Fibroblast of lung (primary cell): ENCODE measurements around the gene NOS3. TPM values are rescaled to one million over a fixed set of nuclear protein-coding genes. Genes with fewer than 3 reads are reported as not detected.
"Not testable (repeated sequence)": the region's sequence is repeated elsewhere in the genome, so short reads cannot be mapped to it uniquely, and the experiment has no call there.

Source experiments
- DNase-seq, 2 donors: peaks; one replicate each; pipeline versions ENCODE4 v3.0.0 to v3.0.0-alpha.2; 2010; ENCODE audit warnings: low read depth in 2 of 2
- H2AFZ ChIP-seq: 2 replicates; pipeline ENCODE4 v1.5.1; 2012; ENCODE audit warnings: low read length, control low read depth, inconsistent platforms
- H3K27ac ChIP-seq: 2 replicates; pipeline ENCODE4 v1.5.1; 2011; ENCODE audit warnings: low read length, control low read depth; ENCODE audit not compliant: insufficient read depth
- H3K27me3 ChIP-seq: 2 replicates; pipeline ENCODE4 v1.5.1; 2011; ENCODE audit warnings: mild to moderate bottlenecking, low read length; ENCODE audit not compliant: control insufficient read depth, insufficient read depth
- H3K36me3 ChIP-seq: 2 replicates; pipeline ENCODE4 v1.5.1; 2011; ENCODE audit warnings: low read length; ENCODE audit not compliant: control insufficient read depth, insufficient read depth
- H3K4me1 ChIP-seq: 2 replicates; pipeline ENCODE4 v1.5.1; 2011; ENCODE audit warnings: low read length; ENCODE audit not compliant: control insufficient read depth, insufficient read depth; ENCODE audit errors: extremely low read depth
- H3K4me2 ChIP-seq: 2 replicates; pipeline ENCODE4 v1.5.1; 2011; ENCODE audit warnings: low read length, control low read depth; ENCODE audit not compliant: insufficient read depth; ENCODE audit errors: extremely low read depth
- H3K4me3 ChIP-seq, 4 experiments: fragments of 200-600 bp in 1 of 4; sonication (generic) in 1 of 4; replicated peaks in 1 of 4; 2 replicates each; pipeline ENCODE4 v1.5.1; 2011 to 2016; ENCODE audit warnings: low read length in 4 of 4, low read depth in 3 of 4, mild to moderate bottlenecking in 3 of 4, control low read depth in 2 of 4, inconsistent platforms in 1 of 4, mixed read lengths in 1 of 4; ENCODE audit not compliant: insufficient read depth in 1 of 4; ENCODE audit errors: control extremely low read depth in 1 of 4
- H3K79me2 ChIP-seq: 2 replicates; pipeline ENCODE4 v1.5.1; 2012; ENCODE audit warnings: mild to moderate bottlenecking, low read length, inconsistent platforms; ENCODE audit not compliant: control insufficient read depth, insufficient read depth
- H3K9ac ChIP-seq: 2 replicates; pipeline ENCODE4 v1.5.1; 2011; ENCODE audit warnings: mild to moderate bottlenecking, low read length, control low read depth; ENCODE audit not compliant: insufficient read depth
- H3K9me3 ChIP-seq: 2 replicates; pipeline ENCODE4 v1.5.1; 2012; ENCODE audit warnings: low read depth, low read length; ENCODE audit not compliant: control insufficient read depth, insufficient read depth
- H4K20me1 ChIP-seq: 2 replicates; pipeline ENCODE4 v1.5.1; 2011; ENCODE audit warnings: low read length; ENCODE audit not compliant: control insufficient read depth, insufficient read depth; ENCODE audit errors: extremely low read depth
- EZH2 ChIP-seq: IDR thresholded peaks from 2 replicates; pipeline ENCODE4 v1.5.1; 2012; ENCODE audit warnings: low read length, control low read depth, mild to moderate bottlenecking; ENCODE audit errors: missing control alignments
- polyA plus RNA-seq, 2 donors: library from polyadenylated mRNA; depleted of rRNA in 1 of 2; stranded (reverse) in 1 of 2; unstranded in 1 of 2; fragments of >200 nt; gene quantifications; 2 replicates each; pipeline ENCODE4 v1.2.1, GENCODE V29; 2011 to 2012; ENCODE audit warnings: missing spikeins in 1 of 2
- total RNA-seq: library from RNA; depleted of rRNA; stranded (reverse); fragments of >200 nt; gene quantifications from 2 replicates; pipeline ENCODE4 v1.2.1, GENCODE V29; 2014
- TF ChIP-seq, protein P1 (sequence below), 2 donors: IDR thresholded peaks in 1 of 2; conservative IDR thresholded peaks in 1 of 2; 1 replicate in 1 of 2; 2 replicates in 1 of 2; pipeline ENCODE4 v1.5.1; 2011 to 2012; ENCODE audit warnings: low read length in 2 of 2, control low read depth in 1 of 2, inconsistent platforms in 1 of 2, low read depth in 1 of 2, mild to moderate bottlenecking in 1 of 2

NOS3 gene
- total and polyA plus RNA-seq, 2 donors (not counting 1 experiment from before 2014, with no cell fraction given) = 0.12 to 0.50 TPM

DNA sequence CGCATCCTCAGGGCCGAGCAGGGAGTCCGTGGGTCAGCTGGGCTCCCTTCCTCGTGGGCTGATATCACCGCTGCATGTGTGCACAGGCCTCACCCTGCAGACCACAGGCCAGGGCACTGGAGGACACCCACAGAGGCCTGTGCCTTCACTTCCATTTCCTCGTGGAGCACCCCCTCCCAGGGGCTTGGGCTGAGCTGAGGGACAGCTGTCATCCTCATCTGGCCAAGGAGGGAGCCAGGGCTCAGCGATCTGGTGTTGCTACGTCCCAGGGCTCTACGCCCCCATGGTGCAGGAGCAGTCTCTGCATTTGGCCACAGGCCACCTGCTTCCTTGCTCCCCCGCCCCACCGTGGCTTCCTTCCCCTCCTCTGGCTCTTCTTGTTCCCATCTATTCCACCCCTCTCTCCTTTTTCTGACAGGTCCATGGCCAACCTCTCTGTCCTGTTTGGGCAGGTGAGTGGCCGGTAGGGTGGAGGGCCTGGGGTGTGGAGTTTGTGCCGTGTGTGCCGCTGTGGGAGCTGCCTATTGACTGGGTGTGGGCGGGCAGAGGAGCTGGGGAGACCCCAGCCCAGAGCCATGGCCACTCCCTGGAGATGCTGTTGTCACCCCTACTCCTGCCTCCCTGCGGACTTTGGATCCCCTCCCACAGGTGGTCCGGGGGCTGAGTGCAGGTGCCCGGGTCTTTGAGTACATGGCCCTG lies 49.2 kb downstream of the NOS3 start:
- peaks cover 16% of the 10 kb centered on the region for H3K36me3 ChIP-seq
- no peak overlapping the region for H3K4me3 ChIP-seq
- H3K27ac ChIP-seq = no peak overlapping the region
- no peak overlapping the region for H3K9ac ChIP-seq
- no peak overlapping the region for H3K4me2 ChIP-seq
- no peaks in the 10 kb centered on the region for H3K27me3 ChIP-seq
- H4K20me1 ChIP-seq = no peaks in the 10 kb centered on the region
- no peak for DNase-seq
- TF ChIP-seq EZH2 = no peak
- TF ChIP-seq, protein P1, sequence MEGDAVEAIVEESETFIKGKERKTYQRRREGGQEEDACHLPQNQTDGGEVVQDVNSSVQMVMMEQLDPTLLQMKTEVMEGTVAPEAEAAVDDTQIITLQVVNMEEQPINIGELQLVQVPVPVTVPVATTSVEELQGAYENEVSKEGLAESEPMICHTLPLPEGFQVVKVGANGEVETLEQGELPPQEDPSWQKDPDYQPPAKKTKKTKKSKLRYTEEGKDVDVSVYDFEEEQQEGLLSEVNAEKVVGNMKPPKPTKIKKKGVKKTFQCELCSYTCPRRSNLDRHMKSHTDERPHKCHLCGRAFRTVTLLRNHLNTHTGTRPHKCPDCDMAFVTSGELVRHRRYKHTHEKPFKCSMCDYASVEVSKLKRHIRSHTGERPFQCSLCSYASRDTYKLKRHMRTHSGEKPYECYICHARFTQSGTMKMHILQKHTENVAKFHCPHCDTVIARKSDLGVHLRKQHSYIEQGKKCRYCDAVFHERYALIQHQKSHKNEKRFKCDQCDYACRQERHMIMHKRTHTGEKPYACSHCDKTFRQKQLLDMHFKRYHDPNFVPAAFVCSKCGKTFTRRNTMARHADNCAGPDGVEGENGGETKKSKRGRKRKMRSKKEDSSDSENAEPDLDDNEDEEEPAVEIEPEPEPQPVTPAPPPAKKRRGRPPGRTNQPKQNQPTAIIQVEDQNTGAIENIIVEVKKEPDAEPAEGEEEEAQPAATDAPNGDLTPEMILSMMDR (conservative IDR thresholded peaks at IDR 0.05 in 1 of 2, IDR thresholded peaks at IDR 0.05 in 1 of 2; ENCODE audit: low read depth in 1 of 2, low read length in 2 of 2) = no peak
- no peak overlapping the region for H2AFZ ChIP-seq
- H3K9me3 ChIP-seq = no peaks in the 10 kb centered on the region
- no peaks in the 10 kb centered on the region for H3K79me2 ChIP-seq
- H3K4me1 ChIP-seq = peaks cover 20% of the 10 kb centered on the region

DNA sequence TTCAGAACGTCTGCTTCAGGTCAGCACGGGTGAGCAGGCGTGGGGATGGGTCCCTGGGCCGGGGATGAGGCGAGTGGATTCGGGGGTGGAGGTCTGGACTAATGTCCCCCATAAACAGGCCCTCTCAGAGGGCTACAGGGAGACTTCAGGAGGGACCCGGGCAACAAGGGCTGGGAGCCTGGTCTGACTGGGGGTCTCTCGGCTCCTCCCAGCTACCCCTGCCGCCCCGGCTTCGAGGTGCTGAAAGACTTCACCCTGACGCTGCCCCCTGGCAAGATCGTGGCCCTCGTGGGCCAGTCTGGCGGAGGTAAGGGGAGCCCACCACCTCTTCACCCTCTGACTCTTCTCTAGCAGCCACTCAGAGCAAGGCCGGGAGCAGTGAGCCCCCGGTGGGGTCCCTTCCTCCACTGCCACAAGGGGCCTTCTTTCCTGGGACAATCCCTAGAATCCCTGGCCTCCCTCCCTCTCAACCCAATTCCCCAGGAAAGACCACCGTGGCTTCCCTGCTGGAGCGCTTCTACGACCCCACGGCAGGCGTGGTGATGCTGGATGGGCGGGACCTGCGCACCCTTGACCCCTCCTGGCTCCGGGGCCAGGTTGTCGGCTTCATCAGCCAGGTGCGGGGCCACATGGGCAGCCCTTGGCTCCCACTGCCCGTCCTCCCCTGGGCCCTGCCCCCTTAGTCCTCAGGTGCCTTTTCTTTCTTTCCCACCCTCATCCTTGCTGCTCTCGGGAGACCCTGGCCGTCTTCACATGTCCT lies 50.0 kb downstream of the NOS3 start:
- H3K27ac ChIP-seq = no peak overlapping the region
- no peak overlapping the region for H3K9ac ChIP-seq

DNA sequence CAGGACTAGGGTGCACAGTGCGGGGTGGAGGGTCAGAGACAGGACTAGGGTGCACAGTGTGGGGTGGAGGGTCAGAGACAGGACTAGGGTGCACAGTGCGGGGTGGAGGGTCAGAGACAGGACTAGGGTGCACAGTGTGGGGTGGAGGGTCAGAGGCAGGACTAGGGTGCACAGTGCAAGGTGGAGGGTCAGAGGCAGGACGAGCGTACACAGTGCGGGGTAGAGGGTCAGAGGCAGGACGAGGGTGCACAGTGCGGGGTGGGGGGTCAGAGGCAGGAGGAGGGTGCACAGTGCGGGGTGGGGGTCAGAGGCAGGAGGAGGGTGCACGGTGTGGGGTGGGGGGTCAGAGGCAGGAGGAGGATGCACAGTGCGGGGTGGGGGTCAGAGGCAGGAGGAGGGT lies 52.6 kb downstream of the NOS3 start:
- not testable (repeated sequence) for H3K79me2 ChIP-seq, DNase-seq, H2AFZ ChIP-seq, H3K27me3 ChIP-seq, H3K9ac ChIP-seq, H4K20me1 ChIP-seq, H3K4me3 ChIP-seq, H3K9me3 ChIP-seq, H3K36me3 ChIP-seq, H3K4me2 ChIP-seq, H3K27ac ChIP-seq
- peaks cover 19% of the 10 kb centered on the region for H3K4me1 ChIP-seq

More for the DNA sequence above, 50.0 kb downstream of the NOS3 start:
- H3K4me3 ChIP-seq = no peak overlapping the region
- no peaks in the 10 kb centered on the region for H3K9me3 ChIP-seq
- H3K36me3 ChIP-seq = peaks cover 14% of the 10 kb centered on the region
- no peak for TF ChIP-seq EZH2
- TF ChIP-seq, protein P1 (conservative IDR thresholded peaks at IDR 0.05 in 1 of 2, IDR thresholded peaks at IDR 0.05 in 1 of 2; ENCODE audit: low read depth in 1 of 2, low read length in 2 of 2) = no peak
- H3K4me1 ChIP-seq = peaks cover 20% of the 10 kb centered on the region
- no peak overlapping the region for H2AFZ ChIP-seq
- H3K4me2 ChIP-seq = no peak overlapping the region
- H3K79me2 ChIP-seq = no peaks in the 10 kb centered on the region
- H3K27me3 ChIP-seq = no peaks in the 10 kb centered on the region
- DNase-seq = no peak
- H4K20me1 ChIP-seq = no peaks in the 10 kb centered on the region
